Myocyte (in vitro differentiated cells): ENCODE measurements around the gene LILRA5. TPM values are rescaled to one million over a fixed set of nuclear protein-coding genes. Genes with fewer than 3 reads are reported as not detected.
A peak's percentile ranks its signal among the peaks of the same experiment; 100 is the strongest.
"Not testable (repeated sequence)": the region's sequence is repeated elsewhere in the genome, so short reads cannot be mapped to it uniquely, and the experiment has no call there.

Experiments used
- DNase-seq: peaks from one replicate; pipeline ENCODE4 v3.0.0-alpha.2; 2012; ENCODE audit warnings: low read depth
- microRNA-seq: library from miRNA; unstranded; fragments of <30 nt; microRNA quantifications from one replicate; pipeline ENCODE4, GENCODE V29; 2016
- total RNA-seq: library from RNA; depleted of rRNA; stranded (reverse); fragments of >200 nt; gene quantifications from 2 replicates; pipeline ENCODE4 v1.2.3, GENCODE V29; 2014

Gene LILRA5
- total RNA-seq, 1 donor from 2014 or later, result not detected

- not testable (repeated sequence) for DNase-seq
Observed at GRCh38 chr19:54277111-54277615, 35.8 kb downstream of the LILRA5 start.

GRCh38 chr19:54275951-54276350 lies 37.0 kb downstream of the LILRA5 start:
- DNase-seq, result no peak

- DNase-seq, result not testable (repeated sequence)
Observed at GRCh38 chr19:54274516-54274915, 38.5 kb downstream of the LILRA5 start.

GRCh38 chr19:54273821-54274220 lies 39.1 kb downstream of the LILRA5 start:
- no peak for DNase-seq

GRCh38 chr19:54272181-54272580 lies 40.8 kb downstream of the LILRA5 start:
- not testable (repeated sequence) for DNase-seq

GRCh38 chr19:54271587-54271986 lies 41.4 kb downstream of the LILRA5 start:
- DNase-seq, result not testable (repeated sequence)

- no peak for DNase-seq
Observed at GRCh38 chr19:54271106-54271505, 41.9 kb downstream of the LILRA5 start.

- no peak for DNase-seq
Observed at GRCh38 chr19:54268936-54269335, 44.0 kb downstream of the LILRA5 start.

- peak; percentile 53 for DNase-seq
Observed at GRCh38 chr19:54266133-54266532, 46.8 kb downstream of the LILRA5 start.

- DNase-seq, result no peak
Observed at GRCh38 chr19:54262470-54262869, 50.5 kb downstream of the LILRA5 start.

- peak; percentile 9 for DNase-seq
Observed at GRCh38 chr19:54262066-54262465, 50.9 kb downstream of the LILRA5 start.

GRCh38 chr19:54257116-54257480 lies 55.9 kb downstream of the LILRA5 start, which contains the start of gene LILRB5:
Gene LILRB5 (minus strand): TSS chr19:54257273. CDS start chr19:54257193, 80 bp downstream.
- no peak for DNase-seq

Small RNA genes within 50 kb of the gene (microRNA-seq; reads per million reads assigned to microRNA genes)
- not detected for gene MIR4752

Other genes with a start within 250 kb of the LILRA5 start
- not detected in 2 replicates for gene VSTM1, start 249.3 kb downstream of the LILRA5 start, total RNA-seq
- gene TARM1, start 231.8 kb downstream of the LILRA5 start, total RNA-seq, result not detected in 2 replicates
- gene OSCAR, start 212.4 kb downstream of the LILRA5 start, total RNA-seq, result 0.10 TPM in 1 of 2 replicates, not detected in the other
- 51.3 and 53.7 TPM in 2 replicates for gene NDUFA3, start 210.3 kb downstream of the LILRA5 start, total RNA-seq
- gene TFPT, start 197.5 kb downstream of the LILRA5 start, total RNA-seq, result 13.0 and 17.8 TPM in 2 replicates
- 48.0 and 59.0 TPM in 2 replicates for gene PRPF31, start 197.4 kb downstream of the LILRA5 start, total RNA-seq
- 17.0 and 17.2 TPM in 2 replicates for gene CNOT3, start 175.4 kb downstream of the LILRA5 start, total RNA-seq
- gene LENG1, start 153.4 kb downstream of the LILRA5 start, total RNA-seq, result 8.7 and 9.3 TPM in 2 replicates
- 0.86 and 4.2 TPM in 2 replicates for gene TMC4, start 140.0 kb downstream of the LILRA5 start, total RNA-seq
- 48.5 and 59.6 TPM in 2 replicates for gene MBOAT7, start 123.6 kb downstream of the LILRA5 start, total RNA-seq
- gene TSEN34, start 121.9 kb downstream of the LILRA5 start, total RNA-seq, result 95.1 and 104 TPM in 2 replicates
- 937 and 1,223 TPM in 2 replicates for gene RPS9, start 112.3 kb downstream of the LILRA5 start, total RNA-seq
- not detected in 2 replicates for gene LILRB3, start 90.2 kb downstream of the LILRA5 start, total RNA-seq
- gene LILRA6, start 70.4 kb downstream of the LILRA5 start, total RNA-seq, result not detected in 2 replicates
- not detected in 2 replicates for gene LILRB5, start 55.9 kb downstream of the LILRA5 start, total RNA-seq
- gene LILRB2, start 32.1 kb downstream of the LILRA5 start, total RNA-seq, result not detected in 2 replicates
- not detected in 2 replicates for gene LILRA4, start 26.0 kb upstream of the LILRA5 start, total RNA-seq
- not detected in 2 replicates for gene LAIR1, start 51.8 kb upstream of the LILRA5 start, total RNA-seq
- not detected in 2 replicates for gene TTYH1, start 102.3 kb upstream of the LILRA5 start, total RNA-seq
- 50.6 and 55.1 TPM in 2 replicates for gene LENG8, start 136.0 kb upstream of the LILRA5 start, total RNA-seq
- 5.2 and 6.9 TPM in 2 replicates for gene LENG9, start 150.6 kb upstream of the LILRA5 start, total RNA-seq
- gene CDC42EP5, start 160.1 kb upstream of the LILRA5 start, total RNA-seq, result 4.4 and 6.2 TPM in 2 replicates
- not detected in 2 replicates for gene LAIR2, start 189.7 kb upstream of the LILRA5 start, total RNA-seq